ENCODE measurements around the gene NKAIN1. TPM values are rescaled to one million over a fixed set of nuclear protein-coding genes. Genes with fewer than 3 reads are reported as not detected.
"Not testable (repeated sequence)": the region's sequence is repeated elsewhere in the genome, so short reads cannot be mapped to it uniquely, and the experiment has no call there.

NKAIN1 gene
- total RNA-seq, 1 donor from 2014 or later, result 17.1 TPM

DNA sequence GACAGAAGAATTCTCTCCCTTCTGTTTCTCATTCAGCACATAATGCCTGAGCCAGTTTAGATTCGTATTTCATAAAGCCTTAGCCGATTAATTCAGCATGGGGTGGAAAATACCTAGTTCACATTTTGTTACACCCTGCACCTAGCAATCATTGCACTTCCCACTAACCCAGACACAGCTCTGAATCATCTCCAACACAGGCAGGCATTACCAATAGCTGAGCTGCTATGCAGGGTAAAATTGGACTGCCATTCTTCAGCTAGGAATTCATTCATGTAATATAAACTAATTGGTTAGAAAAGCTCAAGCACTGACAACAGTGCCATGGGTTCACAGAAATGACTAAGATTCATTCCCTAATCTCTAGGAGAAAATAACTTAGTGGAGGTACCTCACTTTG is 26.9 kb upstream of the NKAIN1 start:
- H3K9me3 Mint-ChIP-seq, result no peaks in the 10 kb centered on the region
- peaks cover 34% of the 10 kb centered on the region for H3K36me3 Mint-ChIP-seq
- no peaks in the 10 kb centered on the region for H3K4me1 Mint-ChIP-seq (ENCODE audit: unreplicated experiment)
- no peak overlapping the region for H3K4me3 Mint-ChIP-seq
- H3K27me3 Mint-ChIP-seq, result no peaks in the 10 kb centered on the region
- TF ChIP-seq, protein P1, sequence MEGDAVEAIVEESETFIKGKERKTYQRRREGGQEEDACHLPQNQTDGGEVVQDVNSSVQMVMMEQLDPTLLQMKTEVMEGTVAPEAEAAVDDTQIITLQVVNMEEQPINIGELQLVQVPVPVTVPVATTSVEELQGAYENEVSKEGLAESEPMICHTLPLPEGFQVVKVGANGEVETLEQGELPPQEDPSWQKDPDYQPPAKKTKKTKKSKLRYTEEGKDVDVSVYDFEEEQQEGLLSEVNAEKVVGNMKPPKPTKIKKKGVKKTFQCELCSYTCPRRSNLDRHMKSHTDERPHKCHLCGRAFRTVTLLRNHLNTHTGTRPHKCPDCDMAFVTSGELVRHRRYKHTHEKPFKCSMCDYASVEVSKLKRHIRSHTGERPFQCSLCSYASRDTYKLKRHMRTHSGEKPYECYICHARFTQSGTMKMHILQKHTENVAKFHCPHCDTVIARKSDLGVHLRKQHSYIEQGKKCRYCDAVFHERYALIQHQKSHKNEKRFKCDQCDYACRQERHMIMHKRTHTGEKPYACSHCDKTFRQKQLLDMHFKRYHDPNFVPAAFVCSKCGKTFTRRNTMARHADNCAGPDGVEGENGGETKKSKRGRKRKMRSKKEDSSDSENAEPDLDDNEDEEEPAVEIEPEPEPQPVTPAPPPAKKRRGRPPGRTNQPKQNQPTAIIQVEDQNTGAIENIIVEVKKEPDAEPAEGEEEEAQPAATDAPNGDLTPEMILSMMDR (conservative IDR thresholded peaks at IDR 0.05), result no peak
- DNase-seq (ENCODE audit: extremely low spot score, unreplicated experiment), result no peak
- H3K27ac Mint-ChIP-seq, result no peak overlapping the region

DNA sequence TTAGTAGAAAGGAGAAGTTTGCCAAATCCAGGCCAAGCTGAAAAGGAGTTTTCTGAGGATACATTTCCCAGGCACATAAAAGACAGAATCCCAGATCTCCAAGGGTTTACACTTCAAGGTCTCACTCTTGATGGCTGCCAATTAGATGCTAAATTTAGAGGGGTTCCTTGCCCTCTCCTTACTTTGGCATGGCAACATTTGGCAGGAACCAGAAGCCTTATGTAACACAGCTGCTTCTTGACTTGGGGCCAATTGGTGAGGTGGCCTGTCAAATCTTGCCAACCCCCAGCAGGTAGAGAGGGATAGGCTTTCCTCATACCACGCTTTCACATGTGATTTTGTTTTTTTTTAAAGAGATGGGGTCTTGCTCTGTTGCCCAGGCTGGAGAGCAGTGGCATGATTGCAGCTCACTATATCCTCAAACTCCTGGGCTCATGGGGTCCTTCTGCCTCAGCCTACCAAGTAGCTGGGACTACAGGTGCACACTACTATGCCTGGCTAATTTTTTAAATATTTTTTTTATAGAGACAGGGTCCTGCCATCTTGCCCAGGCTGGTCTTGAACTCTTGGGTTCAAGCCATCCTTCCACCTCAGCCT is 25.2 kb upstream of the NKAIN1 start:
- DNase-seq (ENCODE audit: extremely low spot score, unreplicated experiment), result no peak
- TF ChIP-seq, protein P1 (conservative IDR thresholded peaks at IDR 0.05), result no peak
- Mint-ChIP-seq H3K4me3 (no peak overlapping the region), H3K27ac (no peak overlapping the region), H3K36me3 (peaks cover 35% of the 10 kb centered on the region), H3K4me1 (ENCODE audit: unreplicated experiment) (no peaks in the 10 kb centered on the region), H3K27me3 (no peaks in the 10 kb centered on the region), H3K9me3 (no peaks in the 10 kb centered on the region)

DNA sequence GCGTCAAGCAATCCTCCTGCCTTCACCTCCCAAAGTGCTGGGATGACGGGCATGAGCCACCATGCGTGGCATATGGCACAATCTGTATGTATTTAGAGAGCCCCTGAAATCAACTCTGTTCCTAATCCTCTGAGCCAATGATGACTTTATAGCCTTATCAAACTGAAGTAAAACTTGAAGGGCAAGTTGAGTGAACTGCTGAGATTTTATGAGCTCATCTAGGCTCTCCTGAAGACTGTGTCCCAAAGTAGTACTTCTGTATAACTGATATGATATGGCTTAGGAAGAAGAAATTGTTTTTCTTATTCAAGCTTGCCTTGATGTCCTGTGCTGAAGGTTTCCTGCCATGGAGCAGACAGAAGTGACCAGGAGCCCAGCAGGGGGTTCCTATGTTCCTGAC is 23.7 kb upstream of the NKAIN1 start:
- no peaks in the 10 kb centered on the region for H3K27me3 Mint-ChIP-seq
- H3K36me3 Mint-ChIP-seq, result peaks cover 30% of the 10 kb centered on the region
- H3K27ac Mint-ChIP-seq, result no peak overlapping the region
- no peak overlapping the region for H3K4me3 Mint-ChIP-seq
- TF ChIP-seq, protein P1 (conservative IDR thresholded peaks at IDR 0.05), result no peak
- DNase-seq (ENCODE audit: extremely low spot score, unreplicated experiment), result no peak
- H3K4me1 Mint-ChIP-seq (ENCODE audit: unreplicated experiment), result no peaks in the 10 kb centered on the region
- no peaks in the 10 kb centered on the region for H3K9me3 Mint-ChIP-seq

DNA sequence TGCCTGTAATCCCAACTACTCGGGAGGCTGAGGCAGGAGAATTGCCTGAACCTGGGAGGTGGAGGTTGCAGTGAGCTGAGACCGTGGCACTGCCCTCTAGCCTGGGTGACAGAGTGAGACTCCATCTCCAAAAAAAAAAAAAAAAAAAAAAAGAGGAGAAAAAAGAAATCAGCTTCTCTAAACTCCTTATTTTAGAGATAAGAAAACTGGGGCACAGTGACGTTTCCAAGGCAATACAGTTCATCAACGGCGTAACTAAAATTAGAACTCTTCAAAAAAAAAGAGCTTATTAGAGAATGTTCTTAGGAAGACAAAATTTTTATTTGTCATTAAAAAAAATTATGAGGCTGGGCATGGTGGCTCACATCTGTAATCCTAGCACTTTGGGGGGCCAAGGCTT is 22.7 kb upstream of the NKAIN1 start:
- H3K36me3 Mint-ChIP-seq, result peaks cover 37% of the 10 kb centered on the region

DNA sequence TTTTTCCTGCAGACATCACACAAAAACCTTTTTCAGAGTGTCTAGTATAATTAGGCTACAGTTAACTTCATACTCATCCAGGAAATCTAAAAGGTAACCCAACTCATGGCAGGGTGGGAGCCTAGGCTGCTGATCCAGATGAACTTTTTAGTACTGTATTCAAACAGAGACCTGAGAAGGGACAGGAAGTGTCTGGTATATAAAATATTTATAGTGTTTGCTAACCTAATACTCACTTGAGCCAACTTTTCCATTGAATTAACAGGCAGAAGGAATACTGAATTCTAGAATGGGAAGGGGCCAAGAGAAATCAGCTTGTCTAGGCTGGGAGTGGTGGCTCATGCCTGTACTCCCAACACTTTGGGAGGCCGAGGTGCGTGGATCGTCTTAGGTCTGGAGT is 22.2 kb upstream of the NKAIN1 start:
- TF ChIP-seq, protein P1 (conservative IDR thresholded peaks at IDR 0.05), result no peak
- Mint-ChIP-seq H3K27ac (no peak overlapping the region), H3K4me1 (ENCODE audit: unreplicated experiment) (no peaks in the 10 kb centered on the region), H3K27me3 (no peaks in the 10 kb centered on the region), H3K4me3 (no peak overlapping the region), H3K9me3 (no peaks in the 10 kb centered on the region), H3K36me3 (peaks cover 38% of the 10 kb centered on the region)
- no peak for DNase-seq (ENCODE audit: extremely low spot score, unreplicated experiment)

More for the DNA sequence above, 22.7 kb upstream of the NKAIN1 start:
- not testable (repeated sequence) for H3K9me3 Mint-ChIP-seq; H3K27ac Mint-ChIP-seq; H3K4me3 Mint-ChIP-seq; H3K27me3 Mint-ChIP-seq; H3K4me1 Mint-ChIP-seq (ENCODE audit: unreplicated experiment); DNase-seq (ENCODE audit: extremely low spot score, unreplicated experiment)

DNA sequence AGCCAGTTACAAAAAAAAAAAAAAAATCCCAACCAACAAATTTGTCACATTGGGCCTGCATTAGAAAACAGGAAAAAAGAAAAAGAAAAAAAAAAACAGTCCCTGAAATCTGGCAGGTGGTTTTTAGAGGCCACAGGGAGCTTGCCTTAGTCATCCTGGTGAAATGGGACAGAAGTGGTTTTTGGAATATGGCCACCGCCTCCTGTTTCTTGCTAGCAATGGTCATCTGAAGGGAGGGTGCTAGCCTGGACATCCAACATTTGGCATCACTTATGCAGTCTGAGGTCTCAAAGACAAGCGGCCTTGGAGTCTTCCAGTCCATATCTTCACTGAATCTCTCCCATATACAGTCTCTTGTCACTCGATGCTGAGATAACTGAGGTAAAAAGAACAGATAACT is 20.1 kb upstream of the NKAIN1 start:
- Mint-ChIP-seq H3K27me3 (no peaks in the 10 kb centered on the region), H3K27ac (no peak overlapping the region), H3K9me3 (no peaks in the 10 kb centered on the region), H3K4me3 (no peak overlapping the region), H3K36me3 (peaks cover 31% of the 10 kb centered on the region), H3K4me1 (ENCODE audit: unreplicated experiment) (no peaks in the 10 kb centered on the region)
- DNase-seq (ENCODE audit: extremely low spot score, unreplicated experiment), result no peak
- TF ChIP-seq, protein P1 (conservative IDR thresholded peaks at IDR 0.05), result no peak

All from type B pancreatic cell (in vitro differentiated cells).